Endothelial cell of umbilical vein (primary cell): ENCODE measurements around the gene HOXA1. TPM values are rescaled to one million over a fixed set of nuclear protein-coding genes. Genes with fewer than 3 reads are reported as not detected.

Experiments used
- BruUV-seq: library from RNA; stranded (reverse); fragments of 400-500 nt; replicated peaks from 2 replicates; lab custom pipeline; 2021; lab: Mats Ljungman, UMichigan
- CTCF ChIA-PET: fragments of 300-600, 350-600 bp; sonication (Branson Sonifier 250); formaldehyde crosslinking; loops from one replicate; lab custom pipeline; 2021; ENCODE audit warnings: antibody characterized with exemption, inconsistent platforms; lab: Charles Lee
- POLR2A ChIA-PET: fragments of 300-600, 350-600 bp; sonication (Branson Sonifier 250); formaldehyde crosslinking; loops from one replicate; lab custom pipeline; 2021; ENCODE audit warnings: antibody characterized with exemption, inconsistent platforms; lab: Charles Lee
- DNase-seq: peaks from one replicate; pipeline ENCODE4 v3.0.0-alpha.2; 2011; ENCODE audit warnings: low read depth, low spot score
- FAIRE-seq: peaks from 2 replicates; lab custom pipeline; 2011; peaks lifted over from hg19 to GRCh38; lab: Jason Lieb, UNC
- H2AFZ ChIP-seq: 2 replicates; pipeline ENCODE4 v1.6.0; 2012; ENCODE audit warnings: low read depth, low read length, control low read depth, inconsistent platforms
- H3K27ac ChIP-seq: 2 replicates; pipeline ENCODE4 v1.5.1; 2011; ENCODE audit warnings: low read depth, mild to moderate bottlenecking, control low read depth, low read length, moderate library complexity; ENCODE audit not compliant: insufficient read depth
- H3K27me3 ChIP-seq, 2 experiments: 2 replicates each; pipeline versions ENCODE4 v1.6.0 to v1.6.1; 2011; ENCODE audit warnings: low read length in 2 of 2, mixed read lengths in 1 of 2; ENCODE audit not compliant: control insufficient read depth in 2 of 2, insufficient read depth in 2 of 2
- H3K36me3 ChIP-seq, 2 experiments: 2 replicates in 1 of 2; 3 replicates in 1 of 2; pipeline ENCODE4 v1.5.1; 2011; ENCODE audit warnings: low read length in 2 of 2, mild to moderate bottlenecking in 1 of 2, moderate library complexity in 1 of 2; ENCODE audit not compliant: control insufficient read depth in 2 of 2, insufficient read depth in 2 of 2; ENCODE audit errors: extremely low read depth in 1 of 2
- H3K4me1 ChIP-seq: 3 replicates; pipeline ENCODE4 v1.5.1; 2011; ENCODE audit warnings: mild to moderate bottlenecking, low read length; ENCODE audit not compliant: control insufficient read depth, insufficient read depth; ENCODE audit errors: extremely low read depth
- H3K4me2 ChIP-seq: 2 replicates; pipeline ENCODE4 v1.6.1; 2011; ENCODE audit warnings: low read length, control low read depth, mixed read lengths; ENCODE audit not compliant: insufficient read depth
- H3K4me3 ChIP-seq, 3 experiments: fragments of 200-600 bp in 1 of 3; sonication (generic), shearing (Covaris generic) in 1 of 3; replicated peaks in 1 of 3; 2 replicates each; pipeline ENCODE4 v1.5.1; 2011 to 2016; ENCODE audit warnings: control low read depth in 3 of 3, low read length in 3 of 3, mild to moderate bottlenecking in 2 of 3, inconsistent platforms in 1 of 3, low read depth in 1 of 3, moderate library complexity in 1 of 3; ENCODE audit not compliant: insufficient read depth in 1 of 3
- H3K79me2 ChIP-seq: 2 replicates; pipeline ENCODE4 v1.6.0; 2012; ENCODE audit warnings: low read length, inconsistent platforms; ENCODE audit not compliant: control insufficient read depth, insufficient read depth
- H3K9ac ChIP-seq: replicated peaks from 2 replicates; pipeline ENCODE3; 2011; ENCODE audit warnings: low read length, control low read depth; ENCODE audit not compliant: insufficient read depth; ENCODE audit errors: extremely low read depth
- H3K9me1 ChIP-seq: replicated peaks from 3 replicates; pipeline ENCODE4 v1.6.0; 2011; ENCODE audit warnings: mild to moderate bottlenecking, low read length; ENCODE audit not compliant: control insufficient read depth, insufficient read depth; ENCODE audit errors: extremely low read depth
- H3K9me3 ChIP-seq: replicated peaks from 2 replicates; pipeline ENCODE4 v1.5.1; 2012; ENCODE audit warnings: low read length, inconsistent platforms; ENCODE audit not compliant: control insufficient read depth, insufficient read depth
- H4K20me1 ChIP-seq: replicated peaks from 2 replicates; pipeline ENCODE3; 2011; ENCODE audit warnings: mild to moderate bottlenecking, low read length; ENCODE audit not compliant: control insufficient read depth, insufficient read depth; ENCODE audit errors: extremely low read depth
- EZH2 ChIP-seq: IDR thresholded peaks from 2 replicates; pipeline ENCODE4 v1.6.1; 2012; ENCODE audit warnings: borderline replicate concordance, low read depth, mild to moderate bottlenecking, moderate library complexity, low read length, inconsistent platforms; ENCODE audit not compliant: severe bottlenecking
- FOS ChIP-seq: IDR thresholded peaks from 2 replicates; pipeline ENCODE4 v1.6.1; 2011; ENCODE audit warnings: mild to moderate bottlenecking, low read length, moderate library complexity, borderline replicate concordance; ENCODE audit not compliant: insufficient read depth
- GATA2 ChIP-seq: IDR thresholded peaks from 2 replicates; pipeline ENCODE4 v1.7.0; 2011; ENCODE audit warnings: low read depth, mild to moderate bottlenecking, moderate library complexity, mixed read lengths, low read length; ENCODE audit not compliant: insufficient read length, insufficient read depth
- JUN ChIP-seq: IDR thresholded peaks from 2 replicates; pipeline ENCODE4 v1.6.1; 2011; ENCODE audit warnings: borderline replicate concordance, low read depth; ENCODE audit not compliant: insufficient read length, insufficient read depth
- MYC ChIP-seq: IDR thresholded peaks from one replicate; pipeline ENCODE4 v1.6.1; 2011; ENCODE audit warnings: mild to moderate bottlenecking, low read depth, low read length
- POLR2A ChIP-seq: IDR thresholded peaks from 2 replicates; pipeline ENCODE4 v1.6.1; 2012; ENCODE audit warnings: low read depth, mild to moderate bottlenecking, control low read depth, low read length
- POLR2AphosphoS5 ChIP-seq: IDR thresholded peaks from 2 replicates; pipeline ENCODE4 v1.6.1; 2012; ENCODE audit warnings: low read depth, mild to moderate bottlenecking, control low read depth, low read length, moderate library complexity; ENCODE audit not compliant: insufficient read depth
- dilution Hi-C: fragments of 300-500 bp; cut with MboI; formaldehyde crosslinking; loops from one replicate; pipeline ENCODE4 v1.15.0; 2019; ENCODE audit warnings: low sequenced_read_pairs; ENCODE audit not compliant: extremely low pct_ligation_motif_present
- intact Hi-C: fragments of 100-400 bp; cut with micrococcal nuclease; formaldehyde crosslinking; loops from one replicate; pipeline ENCODE4 v1.10.0; 2022
- polyA plus RNA-seq, 4 experiments: library from polyadenylated mRNA; depleted of rRNA in 3 of 4; stranded (reverse) in 3 of 4; unstranded in 1 of 4; fragments of >200 nt; gene quantifications; 2 replicates each; pipeline versions ENCODE4 v1.2.1 to v1.2.3, GENCODE V29; 2011 to 2012; ENCODE audit warnings: missing spikeins in 1 of 4
- total RNA-seq: library from RNA; stranded (reverse); gene quantifications from 2 replicates; pipeline ENCODE4 v1.2.3, GENCODE V29; 2021
- TF ChIP-seq, protein P1 (sequence below): IDR thresholded peaks from 2 replicates; pipeline ENCODE4 v1.6.1; 2011; ENCODE audit not compliant: insufficient read depth, insufficient read length
- TF ChIP-seq, protein P2 (sequence below), 2 donors: IDR thresholded peaks; 1 replicate in 1 of 2; 2 replicates in 1 of 2; pipeline ENCODE4 v1.5.1; 2011; ENCODE audit warnings: low read length in 2 of 2, mild to moderate bottlenecking in 2 of 2, moderate library complexity in 2 of 2, control low read depth in 1 of 2, inconsistent platforms in 1 of 2, low read depth in 1 of 2; ENCODE audit not compliant: insufficient read depth in 1 of 2; ENCODE audit errors: extremely low read depth in 1 of 2

The HOXA1 gene
- total and polyA plus RNA-seq, 2 donors (not counting 3 experiments of a cell fraction or from before 2014, with no cell fraction given) = 1.2 to 2.4 TPM

DNA sequence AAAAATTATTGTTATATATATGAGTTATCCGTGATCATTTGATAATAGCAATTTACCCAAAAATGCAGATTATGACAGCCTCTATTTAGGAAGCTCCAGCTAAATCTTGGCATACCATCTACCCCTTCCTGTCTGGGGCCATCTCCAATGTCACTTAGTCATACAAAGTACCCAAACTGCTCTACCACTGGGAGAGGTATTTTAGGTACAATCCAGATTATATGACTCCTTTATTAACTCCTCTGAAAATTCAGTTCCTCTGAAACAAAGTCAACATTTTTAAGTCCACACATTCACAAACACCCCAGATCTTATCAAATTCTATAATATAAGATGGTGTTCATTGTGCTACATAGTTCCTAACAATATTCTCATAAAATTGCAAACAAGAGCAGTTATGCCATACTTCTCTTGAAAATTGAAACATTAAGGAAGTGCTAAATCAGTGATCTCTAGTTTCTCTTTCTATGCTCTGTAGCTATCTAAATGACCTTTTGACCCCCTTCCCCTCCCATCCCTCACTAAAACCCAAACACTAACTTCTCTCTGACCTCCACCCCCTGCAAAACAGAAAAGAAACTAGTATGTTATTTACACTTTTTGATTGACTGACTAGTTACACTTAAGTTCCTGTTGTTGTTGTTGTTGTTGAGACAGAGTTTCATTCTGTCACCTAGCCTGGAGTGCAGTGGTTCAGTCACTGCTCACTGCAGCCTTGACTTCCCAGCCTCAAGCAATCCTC is 16.4 kb downstream of the HOXA1 start:
- no peaks in the 10 kb centered on the region for H3K9me3 ChIP-seq
- no peaks in the 10 kb centered on the region for H3K36me3 ChIP-seq
- no peaks in the 10 kb centered on the region for H3K4me1 ChIP-seq
- H3K79me2 ChIP-seq = no peaks in the 10 kb centered on the region
- H2AFZ ChIP-seq = no peak overlapping the region
- TF ChIP-seq GATA2 (no peak), POLR2AphosphoS5 (no peak), POLR2A (no peak), FOS (no peak), JUN (no peak), EZH2 (no peak), MYC (no peak)
- TF ChIP-seq, protein P1, sequence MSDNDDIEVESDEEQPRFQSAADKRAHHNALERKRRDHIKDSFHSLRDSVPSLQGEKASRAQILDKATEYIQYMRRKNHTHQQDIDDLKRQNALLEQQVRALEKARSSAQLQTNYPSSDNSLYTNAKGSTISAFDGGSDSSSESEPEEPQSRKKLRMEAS = no peak
- TF ChIP-seq, protein P2, sequence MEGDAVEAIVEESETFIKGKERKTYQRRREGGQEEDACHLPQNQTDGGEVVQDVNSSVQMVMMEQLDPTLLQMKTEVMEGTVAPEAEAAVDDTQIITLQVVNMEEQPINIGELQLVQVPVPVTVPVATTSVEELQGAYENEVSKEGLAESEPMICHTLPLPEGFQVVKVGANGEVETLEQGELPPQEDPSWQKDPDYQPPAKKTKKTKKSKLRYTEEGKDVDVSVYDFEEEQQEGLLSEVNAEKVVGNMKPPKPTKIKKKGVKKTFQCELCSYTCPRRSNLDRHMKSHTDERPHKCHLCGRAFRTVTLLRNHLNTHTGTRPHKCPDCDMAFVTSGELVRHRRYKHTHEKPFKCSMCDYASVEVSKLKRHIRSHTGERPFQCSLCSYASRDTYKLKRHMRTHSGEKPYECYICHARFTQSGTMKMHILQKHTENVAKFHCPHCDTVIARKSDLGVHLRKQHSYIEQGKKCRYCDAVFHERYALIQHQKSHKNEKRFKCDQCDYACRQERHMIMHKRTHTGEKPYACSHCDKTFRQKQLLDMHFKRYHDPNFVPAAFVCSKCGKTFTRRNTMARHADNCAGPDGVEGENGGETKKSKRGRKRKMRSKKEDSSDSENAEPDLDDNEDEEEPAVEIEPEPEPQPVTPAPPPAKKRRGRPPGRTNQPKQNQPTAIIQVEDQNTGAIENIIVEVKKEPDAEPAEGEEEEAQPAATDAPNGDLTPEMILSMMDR (IDR thresholded peaks at IDR 0.05; ENCODE audit: extremely low read depth in 1 of 2, insufficient read depth in 1 of 2, low read depth in 1 of 2, low read length in 2 of 2) = no peak
- no peak overlapping the region for H3K27ac ChIP-seq
- BruUV-seq = no TSS peak
- no peak for DNase-seq
- H3K27me3 ChIP-seq = no peaks in the 10 kb centered on the region
- FAIRE-seq = no peak
- intact Hi-C loops (no loop called here), dilution Hi-C loops (no loop called here)
- H3K9ac ChIP-seq = no peak overlapping the region
- no peaks in the 10 kb centered on the region for H4K20me1 ChIP-seq
- no peak overlapping the region for H3K4me3 ChIP-seq
- no peak overlapping the region for H3K4me2 ChIP-seq
- POLR2A ChIA-PET = no interaction called here
- CTCF ChIA-PET = no interaction called here
- no peaks in the 10 kb centered on the region for H3K9me1 ChIP-seq
